HepG2 (cell line): ENCODE measurements around the gene MAPK8. TPM values are rescaled to one million over a fixed set of nuclear protein-coding genes. Genes with fewer than 3 reads are reported as not detected.
"Not testable (repeated sequence)": the region's sequence is repeated elsewhere in the genome, so short reads cannot be mapped to it uniquely, and the experiment has no call there.

Experiments
- ATAC-seq: fragments of 200-7000 bp; cut with Tn5 transposase; 3 replicates; pipeline ENCODE4 v1.9.1; 2020; ENCODE audit warnings: mild to moderate bottlenecking, moderate library complexity
- BruUV-seq: library from RNA; stranded (reverse); fragments of 400-500 nt; replicated peaks from 2 replicates; lab custom pipeline; 2021; lab: Mats Ljungman, UMichigan
- CTCF ChIA-PET: fragments of 300-600 bp; formaldehyde crosslinking; extraction: SDS; loops from one replicate; lab custom pipeline; 2021; ENCODE audit warnings: low total read pairs, inconsistent platforms, low intra/inter-chr PET ratio; lab: Yijun Ruan, JAX
- POLR2A ChIA-PET: fragments of 350-600 bp; sonication (Branson Sonifier 250); formaldehyde crosslinking; loops from one replicate; lab custom pipeline; 2020; ENCODE audit warnings: antibody characterized with exemption, inconsistent platforms; lab: Yijun Ruan, JAX
- DNase-seq: peaks from one replicate; pipeline ENCODE4 v3.0.0-alpha.2; 2015; ENCODE audit warnings: low spot score
- FAIRE-seq: peaks from 3 replicates; lab custom pipeline; 2011; peaks lifted over from hg19 to GRCh38; lab: Jason Lieb, UNC
- H2AFZ ChIP-seq: one replicate; pipeline ENCODE4 v1.6.1; 2011; ENCODE audit warnings: low read length, inconsistent platforms
- H3K27ac ChIP-seq: fragments of 300-600 bp; 3 replicates; pipeline ENCODE4 v1.8.0; 2011; ENCODE audit warnings: mixed run types, mild to moderate bottlenecking, mixed read lengths, low read length, inconsistent platforms; ENCODE audit not compliant: insufficient read depth; ENCODE audit errors: extremely low read length
- H3K27me3 ChIP-seq, 2 experiments: fragments of 200-600 bp in 1 of 2; 2 replicates in 1 of 2; 3 replicates in 1 of 2; pipeline versions ENCODE4 v1.6.0 to v1.8.0; 2011; ENCODE audit warnings: low read length in 2 of 2, mild to moderate bottlenecking in 2 of 2, moderate library complexity in 2 of 2, inconsistent platforms in 1 of 2; ENCODE audit not compliant: insufficient read depth in 2 of 2, control insufficient read depth in 1 of 2
- H3K36me3 ChIP-seq, 2 experiments: fragments of 200-600 bp in 1 of 2; replicated peaks in 1 of 2; 2 replicates in 1 of 2; 3 replicates in 1 of 2; pipeline versions ENCODE4 v1.5.1 to v1.8.0; 2011; ENCODE audit warnings: low read length in 2 of 2, inconsistent platforms in 1 of 2; ENCODE audit not compliant: insufficient read depth in 2 of 2, control insufficient read depth in 1 of 2
- H3K4me1 ChIP-seq: 2 replicates; pipeline ENCODE4 v1.5.1; 2012; ENCODE audit warnings: low read length, inconsistent platforms; ENCODE audit not compliant: insufficient read depth
- H3K4me2 ChIP-seq: 2 replicates; pipeline ENCODE4 v1.6.0; 2011; ENCODE audit warnings: low read depth, low read length, inconsistent platforms
- H3K4me3 ChIP-seq, 3 experiments: fragments of 200-600 bp in 1 of 3; sonication (generic), shearing (Covaris generic) in 1 of 3; replicated peaks in 1 of 3; 2 replicates each; pipeline ENCODE4 v1.5.1; 2011 to 2016; ENCODE audit warnings: low read length in 3 of 3, inconsistent platforms in 2 of 3, low read depth in 2 of 3, mild to moderate bottlenecking in 2 of 3, control low read depth in 1 of 3, mixed read lengths in 1 of 3; ENCODE audit not compliant: insufficient read depth in 1 of 3
- H3K79me2 ChIP-seq: one replicate; pipeline ENCODE4 v1.6.1; 2011; ENCODE audit warnings: low read length, inconsistent platforms; ENCODE audit not compliant: insufficient read depth
- H3K9ac ChIP-seq: 2 replicates; pipeline ENCODE4 v1.6.0; 2011; ENCODE audit warnings: mild to moderate bottlenecking, low read depth, low read length, inconsistent platforms; ENCODE audit not compliant: insufficient read depth
- H3K9me3 ChIP-seq: 2 replicates; pipeline ENCODE4 v1.5.1; 2012; ENCODE audit warnings: mild to moderate bottlenecking, low read length
- H4K20me1 ChIP-seq: 2 replicates; pipeline ENCODE4 v1.6.0; 2011; ENCODE audit warnings: inconsistent platforms, mild to moderate bottlenecking, low read length, moderate library complexity; ENCODE audit not compliant: insufficient read depth
- ATAD3A ChIP-seq: sonication (generic); formaldehyde crosslinking; IDR thresholded peaks from 2 replicates; pipeline ENCODE4 v1.4.0; 2020; ENCODE audit warnings: missing genetic modification reagents
- EZH2 ChIP-seq: conservative IDR thresholded peaks from 2 replicates; pipeline ENCODE4 v1.6.1; 2012; ENCODE audit warnings: mild to moderate bottlenecking, low read depth, low read length, moderate library complexity
- HNRNPH1 ChIP-seq: fragments of 200-400 bp; formaldehyde crosslinking; optimal IDR thresholded peaks from 2 replicates; pipeline ENCODE3; 2017; ENCODE audit warnings: mild to moderate bottlenecking, low read depth, low read length
- KAT2B ChIP-seq: fragments of 150-350 bp; IDR thresholded peaks from 2 replicates; pipeline ENCODE4 v1.6.1; 2014; ENCODE audit warnings: low read depth, low read length, borderline replicate concordance
- KDM1A ChIP-seq: IDR thresholded peaks from 2 replicates; pipeline ENCODE4 v1.6.1; 2016; ENCODE audit warnings: missing compliant biosample characterization
- RBM39 ChIP-seq: fragments of 200-400 bp; formaldehyde crosslinking; IDR thresholded peaks from one replicate; pipeline ENCODE4 v1.6.1; 2018; ENCODE audit warnings: antibody characterized with exemption, mild to moderate bottlenecking, low read depth, low read length; ENCODE audit not compliant: poor library complexity, severe bottlenecking
- SNAPC2 ChIP-seq: sonication (generic); formaldehyde crosslinking; IDR thresholded peaks from 2 replicates; pipeline ENCODE4 v1.8.1; 2022; ENCODE audit warnings: mild to moderate bottlenecking, missing genetic modification reagents
- SRSF1 ChIP-seq: fragments of 200-400 bp; formaldehyde crosslinking; optimal IDR thresholded peaks from 2 replicates; pipeline ENCODE3; 2017; ENCODE audit warnings: mild to moderate bottlenecking, low read depth, low read length, moderate library complexity
- ZFP37 ChIP-seq: sonication (generic); formaldehyde crosslinking; IDR thresholded peaks from 2 replicates; pipeline ENCODE4 v1.4.0; 2020; ENCODE audit warnings: missing genetic modification reagents, borderline replicate concordance
- ZNF382 ChIP-seq: sonication (generic); formaldehyde crosslinking; IDR thresholded peaks from 2 replicates; pipeline ENCODE4 v1.5.0; 2020; ENCODE audit warnings: missing genetic modification reagents, mild to moderate bottlenecking, borderline replicate concordance
- ZNF776 ChIP-seq: sonication (generic); formaldehyde crosslinking; IDR thresholded peaks from 2 replicates; pipeline ENCODE4 v1.4.0; 2020; ENCODE audit warnings: mild to moderate bottlenecking, missing genetic modification reagents
- WGBS: methylation state at CpG from one replicate; pipeline ENCODE4 v1.1.6; 2017; ENCODE audit warnings: low lambda C conversion rate; 5-methylcytosine and 5-hydroxymethylcytosine counted together
- in situ Hi-C: cut with HindIII; loops from 2 replicates; pipeline ENCODE4 v1.10.0; 2017; ENCODE audit warnings: low pct_unique_long_range_greater_than_20kb; ENCODE audit not compliant: extremely low pct_ligation_motif_present
- intact Hi-C: fragments of 100-400 bp; cut with micrococcal nuclease; formaldehyde crosslinking; loops from one replicate; pipeline ENCODE4 v1.10.0; 2022; ENCODE audit not compliant: unreplicated experiment
- polyA plus RNA-seq, 8 experiments: library from polyadenylated mRNA; depleted of rRNA in 3 of 8; stranded (reverse) in 7 of 8; unstranded in 1 of 8; fragments of >200 nt; fragmentation: Illumina TruSeq in 4 of 8; extraction: Trizol in 4 of 8; gene quantifications; 2 replicates each; pipeline versions ENCODE4 v1.2.1 to v1.2.3, GENCODE V29; 2011 to 2016; ENCODE audit warnings: low read depth in 4 of 8, missing spikeins in 1 of 8, mixed read lengths in 1 of 8; ENCODE audit not compliant: insufficient read depth in 1 of 8
- total RNA-seq, 5 experiments: library from RNA; depleted of rRNA; stranded (reverse); fragments of >200 nt; fragmentation: Illumina TruSeq; extraction: Trizol; gene quantifications; 2 replicates each; pipeline ENCODE4 v1.2.3, GENCODE V29; 2016; ENCODE audit warnings: low read depth in 1 of 5
- TF ChIP-seq, protein P1 (sequence below): sonication (generic); formaldehyde crosslinking; conservative IDR thresholded peaks from 2 replicates; pipeline ENCODE4 v1.8.1; 2023; ENCODE audit warnings: missing genetic modification reagents
- TF ChIP-seq, protein P2 (sequence below): sonication (generic); formaldehyde crosslinking; IDR thresholded peaks from 2 replicates; pipeline ENCODE4 v1.4.0; 2020; ENCODE audit warnings: low read depth, mild to moderate bottlenecking, missing genetic modification reagents

The MAPK8 gene
- total and polyA plus RNA-seq, 2 of the 13 experiments (the other 11 are each of a cell fraction or from before 2014, with no cell fraction given): 41.6 to 47.3 TPM

DNA sequence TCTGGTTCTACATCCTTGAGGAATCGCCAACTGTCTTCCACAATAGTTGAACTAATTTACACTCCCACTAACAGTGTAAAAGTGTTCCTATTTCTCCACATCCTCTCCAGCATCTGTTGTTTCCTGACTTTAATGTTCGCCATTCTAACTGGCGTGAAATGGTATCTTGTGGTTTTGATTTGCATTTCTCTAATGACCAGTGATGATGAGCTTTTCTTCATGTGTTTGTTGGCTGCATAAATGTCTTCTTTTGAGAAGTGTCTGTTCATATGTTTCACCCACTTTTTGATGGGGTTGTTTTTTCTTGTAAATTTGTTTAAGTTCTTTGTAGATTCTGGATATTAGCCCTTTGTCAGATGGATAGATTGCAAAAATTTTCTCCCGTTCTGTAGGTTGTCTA, 41.5 kb downstream of the MAPK8 start:
- in situ Hi-C loops, H3K27me3 ChIP-seq, FAIRE-seq, H2AFZ ChIP-seq, H3K79me2 ChIP-seq, H3K9ac ChIP-seq, H3K36me3 ChIP-seq, DNase-seq, H4K20me1 ChIP-seq, H3K27ac ChIP-seq, ATAC-seq, POLR2A ChIA-PET, H3K9me3 ChIP-seq, BruUV-seq, H3K4me2 ChIP-seq, H3K4me3 ChIP-seq, H3K4me1 ChIP-seq, CTCF ChIA-PET, intact Hi-C loops: not testable (repeated sequence)
- 100% methylated on average over 4 of the region's 4 CpGs for WGBS

DNA sequence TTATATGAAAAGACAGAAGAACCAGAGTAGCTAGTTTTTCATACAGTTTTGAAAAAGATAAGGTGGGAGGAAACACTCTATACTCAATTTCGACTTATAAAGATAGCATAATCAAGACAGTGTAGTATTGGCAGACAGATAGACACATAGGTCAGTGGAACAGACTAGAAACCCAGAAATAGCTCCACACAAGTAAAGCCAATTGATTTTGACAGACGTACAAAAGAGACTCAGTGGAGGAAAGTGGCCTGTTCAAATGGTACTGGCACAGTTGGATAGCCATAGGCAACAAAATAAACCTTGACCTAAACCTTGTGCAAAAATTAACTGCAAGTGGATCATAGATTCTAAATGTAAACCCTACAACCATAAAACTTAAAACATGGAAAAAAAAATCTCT, 46.8 kb downstream of the MAPK8 start:
- H3K27ac ChIP-seq: no peak overlapping the region
- no peak overlapping the region for H2AFZ ChIP-seq
- TF ChIP-seq SRSF1: no peak
- no peak for TF ChIP-seq ZNF776
- TF ChIP-seq KAT2B: no peak
- TF ChIP-seq ZFP37: no peak
- TF ChIP-seq SNAPC2: no peak
- TF ChIP-seq EZH2: no peak
- TF ChIP-seq ATAD3A (CRISPR knock-in tag): no peak
- TF ChIP-seq KDM1A (CRISPR knock-in tag): no peak
- TF ChIP-seq, protein P1, sequence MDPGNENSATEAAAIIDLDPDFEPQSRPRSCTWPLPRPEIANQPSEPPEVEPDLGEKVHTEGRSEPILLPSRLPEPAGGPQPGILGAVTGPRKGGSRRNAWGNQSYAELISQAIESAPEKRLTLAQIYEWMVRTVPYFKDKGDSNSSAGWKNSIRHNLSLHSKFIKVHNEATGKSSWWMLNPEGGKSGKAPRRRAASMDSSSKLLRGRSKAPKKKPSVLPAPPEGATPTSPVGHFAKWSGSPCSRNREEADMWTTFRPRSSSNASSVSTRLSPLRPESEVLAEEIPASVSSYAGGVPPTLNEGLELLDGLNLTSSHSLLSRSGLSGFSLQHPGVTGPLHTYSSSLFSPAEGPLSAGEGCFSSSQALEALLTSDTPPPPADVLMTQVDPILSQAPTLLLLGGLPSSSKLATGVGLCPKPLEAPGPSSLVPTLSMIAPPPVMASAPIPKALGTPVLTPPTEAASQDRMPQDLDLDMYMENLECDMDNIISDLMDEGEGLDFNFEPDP (CRISPR knock-in tag): no peak
- TF ChIP-seq, protein P2, sequence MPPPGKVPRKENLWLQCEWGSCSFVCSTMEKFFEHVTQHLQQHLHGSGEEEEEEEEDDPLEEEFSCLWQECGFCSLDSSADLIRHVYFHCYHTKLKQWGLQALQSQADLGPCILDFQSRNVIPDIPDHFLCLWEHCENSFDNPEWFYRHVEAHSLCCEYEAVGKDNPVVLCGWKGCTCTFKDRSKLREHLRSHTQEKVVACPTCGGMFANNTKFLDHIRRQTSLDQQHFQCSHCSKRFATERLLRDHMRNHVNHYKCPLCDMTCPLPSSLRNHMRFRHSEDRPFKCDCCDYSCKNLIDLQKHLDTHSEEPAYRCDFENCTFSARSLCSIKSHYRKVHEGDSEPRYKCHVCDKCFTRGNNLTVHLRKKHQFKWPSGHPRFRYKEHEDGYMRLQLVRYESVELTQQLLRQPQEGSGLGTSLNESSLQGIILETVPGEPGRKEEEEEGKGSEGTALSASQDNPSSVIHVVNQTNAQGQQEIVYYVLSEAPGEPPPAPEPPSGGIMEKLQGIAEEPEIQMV (CRISPR knock-in tag): no peak
- TF ChIP-seq ZNF382 (CRISPR knock-in tag): no peak
- TF ChIP-seq RBM39: no peak
- TF ChIP-seq HNRNPH1: no peak
- TF ChIP-seq, all 625 proteins: peak for 0
- no peaks in the 10 kb centered on the region for H3K79me2 ChIP-seq
- H4K20me1 ChIP-seq: no peaks in the 10 kb centered on the region
- no peak overlapping the region for H3K4me2 ChIP-seq
- H3K9ac ChIP-seq: no peak overlapping the region
- DNase-seq: no peak
- BruUV-seq: no TSS peak
- intact Hi-C loops (no loop called here), in situ Hi-C loops (loop anchor here (25.0 kb wide), 1 partner anchor 309 kb away; no protein-coding TSS in a partner anchor)
- POLR2A ChIA-PET: no interaction called here
- H3K27me3 ChIP-seq: no peaks in the 10 kb centered on the region
- FAIRE-seq: no peak
- H3K9me3 ChIP-seq: no peaks in the 10 kb centered on the region
- 94% methylated on average over 2 of the region's 2 CpGs for WGBS
- CTCF ChIA-PET: no interaction called here
- no peaks in the 10 kb centered on the region for H3K36me3 ChIP-seq
- no peak for ATAC-seq
- no peak overlapping the region for H3K4me3 ChIP-seq
- H3K4me1 ChIP-seq: no peaks in the 10 kb centered on the region
